ENCODE data around the gene DNAL4. TPM values are rescaled to one million over a fixed set of nuclear protein-coding genes. Genes with fewer than 3 reads are reported as not detected.
A peak's percentile ranks its signal among the peaks of the same experiment; 100 is the strongest.

The DNAL4 gene
- total RNA-seq, 1 donor from 2014 or later: 46.9 TPM

DNA sequence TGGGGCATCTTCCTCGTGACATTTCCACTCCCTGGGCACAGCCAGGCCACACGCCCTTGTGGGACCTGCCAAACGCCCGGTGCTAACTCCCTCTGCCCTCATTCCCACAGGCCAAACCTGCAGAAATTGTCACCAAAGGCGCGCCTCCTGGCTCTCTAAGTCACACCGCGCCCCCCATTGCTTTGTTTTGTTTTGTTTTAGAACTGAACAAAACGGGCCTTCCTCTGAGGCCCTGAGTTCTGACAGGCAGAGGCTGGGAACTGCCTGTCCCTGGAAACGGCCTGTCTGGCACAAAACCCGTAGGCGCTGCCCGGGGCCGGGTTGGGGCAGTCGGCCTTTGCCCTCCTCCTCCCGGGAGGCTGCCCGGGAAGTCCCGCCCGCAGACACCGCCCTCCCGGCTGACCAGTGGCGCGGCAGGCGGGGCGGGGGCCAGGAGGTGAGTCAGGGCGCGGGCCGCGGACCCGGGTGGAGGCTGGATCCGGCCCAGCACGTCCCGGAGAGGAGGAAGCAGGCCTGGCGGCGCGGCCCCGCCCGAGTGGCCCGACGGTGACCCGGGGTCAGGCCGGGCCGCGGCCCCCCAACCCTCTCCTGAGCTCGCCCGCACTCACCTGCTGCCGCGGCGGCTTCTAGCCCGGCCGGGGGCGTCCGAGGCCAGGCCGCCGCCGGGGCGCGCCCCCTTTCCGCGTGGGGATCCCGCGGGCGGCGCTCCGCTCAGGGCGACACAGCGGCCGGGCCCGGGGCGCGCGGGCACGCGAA is 38.6 kb downstream of the DNAL4 start:
- no peak for DNase-seq (ENCODE audit: low read depth)
- Histone ChIP-seq H3K36me3 (ENCODE audit: control insufficient read depth, insufficient read depth, low read length) (no peaks in the 10 kb centered on the region), H3K4me3 (ENCODE audit: low read depth, low read length) (peak overlapping the region; percentile 74), H3K27me3 (ENCODE audit: control insufficient read depth, insufficient read depth, low read length) (no peaks in the 10 kb centered on the region)
- TF ChIP-seq, protein P1, sequence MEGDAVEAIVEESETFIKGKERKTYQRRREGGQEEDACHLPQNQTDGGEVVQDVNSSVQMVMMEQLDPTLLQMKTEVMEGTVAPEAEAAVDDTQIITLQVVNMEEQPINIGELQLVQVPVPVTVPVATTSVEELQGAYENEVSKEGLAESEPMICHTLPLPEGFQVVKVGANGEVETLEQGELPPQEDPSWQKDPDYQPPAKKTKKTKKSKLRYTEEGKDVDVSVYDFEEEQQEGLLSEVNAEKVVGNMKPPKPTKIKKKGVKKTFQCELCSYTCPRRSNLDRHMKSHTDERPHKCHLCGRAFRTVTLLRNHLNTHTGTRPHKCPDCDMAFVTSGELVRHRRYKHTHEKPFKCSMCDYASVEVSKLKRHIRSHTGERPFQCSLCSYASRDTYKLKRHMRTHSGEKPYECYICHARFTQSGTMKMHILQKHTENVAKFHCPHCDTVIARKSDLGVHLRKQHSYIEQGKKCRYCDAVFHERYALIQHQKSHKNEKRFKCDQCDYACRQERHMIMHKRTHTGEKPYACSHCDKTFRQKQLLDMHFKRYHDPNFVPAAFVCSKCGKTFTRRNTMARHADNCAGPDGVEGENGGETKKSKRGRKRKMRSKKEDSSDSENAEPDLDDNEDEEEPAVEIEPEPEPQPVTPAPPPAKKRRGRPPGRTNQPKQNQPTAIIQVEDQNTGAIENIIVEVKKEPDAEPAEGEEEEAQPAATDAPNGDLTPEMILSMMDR (IDR thresholded peaks at IDR 0.05; ENCODE audit: insufficient read depth, low read length, poor library complexity, severe bottlenecking): no peak

DNA sequence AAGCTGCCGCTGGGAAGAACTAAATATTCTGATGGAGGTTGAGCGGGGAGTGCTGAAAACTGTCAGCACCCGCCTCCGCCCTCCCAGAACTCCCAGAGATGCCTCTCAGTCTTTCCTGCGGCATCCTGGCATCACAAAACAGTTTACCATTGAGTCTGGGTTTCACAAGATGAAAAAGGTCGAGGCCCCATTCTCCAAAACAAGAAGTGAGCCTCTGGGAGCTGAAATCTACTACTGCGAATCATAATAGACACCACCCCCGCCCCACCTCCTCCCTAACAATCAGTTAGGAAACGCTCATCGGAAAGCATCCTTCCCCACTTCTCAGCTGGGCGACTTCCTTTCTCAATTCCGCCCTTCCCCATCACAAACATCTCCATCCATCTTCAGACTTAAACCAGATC is 39.2 kb downstream of the DNAL4 start:
- no peak for DNase-seq (ENCODE audit: low read depth)
- H3K4me3 ChIP-seq (ENCODE audit: low read depth, low read length): peak overlapping the region; percentile 74
- no peaks in the 10 kb centered on the region for H3K27me3 ChIP-seq (ENCODE audit: control insufficient read depth, insufficient read depth, low read length)
- peaks cover 1% of the 10 kb centered on the region for H3K36me3 ChIP-seq (ENCODE audit: control insufficient read depth, insufficient read depth, low read length)
- TF ChIP-seq, protein P1 (IDR thresholded peaks at IDR 0.05; ENCODE audit: insufficient read depth, low read length, poor library complexity, severe bottlenecking): no peak

DNA sequence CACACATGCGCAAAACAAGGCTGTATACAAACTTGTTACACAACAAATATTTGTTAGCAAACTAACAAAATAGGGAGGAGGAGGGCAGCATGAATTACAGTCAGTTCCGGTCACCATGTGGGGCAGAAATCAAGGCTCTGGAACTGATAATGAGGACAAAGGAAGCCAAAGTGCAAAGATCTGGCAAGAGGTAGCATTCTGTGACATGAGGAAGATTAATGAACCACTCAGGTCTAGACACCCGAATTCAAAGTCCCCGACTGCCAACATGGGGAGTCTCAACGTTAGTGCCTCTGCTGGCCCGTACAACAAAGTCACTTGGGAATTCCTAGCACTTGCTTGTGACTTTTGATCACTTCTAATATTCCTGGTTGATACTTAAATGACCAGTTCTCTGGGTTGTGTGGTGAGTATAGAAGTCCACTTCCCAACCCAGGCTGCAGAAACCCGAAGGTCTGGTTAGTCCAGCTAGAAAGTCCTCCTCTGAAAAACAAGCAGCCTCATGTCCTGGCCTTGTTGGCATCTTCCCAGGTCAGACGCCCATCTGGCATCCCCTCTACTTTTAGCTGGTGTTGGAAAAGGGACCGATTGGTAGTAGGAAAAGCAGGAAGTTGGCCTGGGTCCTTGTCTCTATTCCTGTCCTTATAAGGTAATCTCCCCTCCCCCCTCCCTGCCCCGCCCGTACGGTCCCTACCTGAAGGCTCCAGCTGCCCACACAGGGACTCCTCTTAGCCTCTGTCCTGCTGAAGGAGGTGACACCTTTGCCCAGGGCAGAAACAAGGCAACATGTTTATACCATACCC is 39.8 kb downstream of the DNAL4 start:
- TF ChIP-seq, protein P1 (IDR thresholded peaks at IDR 0.05; ENCODE audit: insufficient read depth, low read length, poor library complexity, severe bottlenecking): no peak
- no peaks in the 10 kb centered on the region for H3K27me3 ChIP-seq (ENCODE audit: control insufficient read depth, insufficient read depth, low read length)
- peaks cover 1% of the 10 kb centered on the region for H3K36me3 ChIP-seq (ENCODE audit: control insufficient read depth, insufficient read depth, low read length)
- no peak for DNase-seq (ENCODE audit: low read depth)
- peak overlapping the region; percentile 74 for H3K4me3 ChIP-seq (ENCODE audit: low read depth, low read length)

DNA sequence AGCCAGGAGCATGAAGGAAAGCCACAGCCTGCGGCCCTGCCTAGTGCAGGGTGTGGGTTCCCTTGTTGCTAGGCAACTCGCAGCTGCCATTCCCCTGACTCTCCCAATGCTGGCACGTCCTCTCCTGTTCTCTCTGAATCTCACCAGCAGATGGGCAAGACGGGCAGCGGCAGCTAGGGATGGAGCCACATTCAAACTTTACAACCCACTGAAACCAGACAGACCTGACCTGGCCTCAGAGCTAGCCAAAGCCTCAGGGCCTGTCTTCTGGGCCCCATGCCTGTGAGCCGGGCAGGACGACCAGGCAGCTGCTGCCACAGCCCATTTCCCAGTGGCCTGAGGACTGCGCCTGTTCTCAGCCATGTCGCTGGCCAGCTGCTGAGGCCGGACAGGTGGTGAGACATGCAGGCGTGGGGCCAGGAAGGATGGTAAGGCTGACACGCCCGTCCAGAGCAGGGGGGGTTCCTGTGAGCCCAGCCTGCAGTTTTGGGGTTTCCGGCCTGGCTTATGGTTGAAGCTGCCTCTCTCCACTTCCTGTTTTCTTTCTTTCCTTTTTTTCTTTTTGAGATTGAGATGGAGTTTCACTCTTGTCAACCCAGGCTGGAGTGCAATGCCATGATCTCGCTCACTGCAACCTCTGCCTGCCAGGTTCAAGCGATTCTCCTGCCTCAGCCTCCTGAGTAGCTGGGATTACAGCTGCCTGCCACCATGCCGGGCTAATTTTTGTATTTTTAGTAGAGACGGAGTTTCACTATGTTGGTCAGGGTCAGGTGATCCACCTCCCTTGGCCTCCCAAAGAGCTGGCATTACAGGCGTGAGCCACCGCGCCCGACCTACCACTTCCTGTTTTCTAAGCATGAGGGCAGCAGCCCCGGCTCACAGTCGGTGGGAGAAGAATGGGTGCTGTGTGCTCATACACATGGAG is 42.3 kb downstream of the DNAL4 start:
- TF ChIP-seq, protein P1 (IDR thresholded peaks at IDR 0.05; ENCODE audit: insufficient read depth, low read length, poor library complexity, severe bottlenecking): no peak
- Histone ChIP-seq H3K36me3 (ENCODE audit: control insufficient read depth, insufficient read depth, low read length) (peaks cover 3% of the 10 kb centered on the region), H3K27me3 (ENCODE audit: control insufficient read depth, insufficient read depth, low read length) (no peaks in the 10 kb centered on the region), H3K4me3 (ENCODE audit: low read depth, low read length) (no peak overlapping the region)
- DNase-seq (ENCODE audit: low read depth): no peak

DNA sequence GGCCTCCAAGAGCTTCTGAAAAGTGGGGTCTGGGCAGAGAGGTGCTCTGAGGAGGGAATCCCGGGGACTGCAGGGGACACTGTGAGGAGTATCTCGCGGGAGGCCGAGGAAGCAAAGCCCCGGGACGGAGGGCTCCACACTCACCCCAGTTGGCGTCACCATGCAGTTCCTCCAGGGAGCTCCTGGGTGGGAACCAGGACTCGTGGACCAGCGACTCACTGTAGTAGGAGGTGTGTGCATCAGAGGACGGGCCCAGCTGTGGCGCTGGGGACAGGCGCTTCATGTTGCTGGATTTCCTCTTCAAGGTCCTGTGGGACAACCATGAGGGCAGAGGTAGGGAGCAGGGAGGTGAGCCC is 42.9 kb downstream of the DNAL4 start:
- H3K27me3 ChIP-seq (ENCODE audit: control insufficient read depth, insufficient read depth, low read length): no peaks in the 10 kb centered on the region
- H3K36me3 ChIP-seq (ENCODE audit: control insufficient read depth, insufficient read depth, low read length): peaks cover 6% of the 10 kb centered on the region
- no peak overlapping the region for H3K4me3 ChIP-seq (ENCODE audit: low read depth, low read length)
- TF ChIP-seq, protein P1 (IDR thresholded peaks at IDR 0.05; ENCODE audit: insufficient read depth, low read length, poor library complexity, severe bottlenecking): no peak
- no peak for DNase-seq (ENCODE audit: low read depth)
